ENCODE data around the gene ARHGEF12. TPM values are rescaled to one million over a fixed set of nuclear protein-coding genes. Genes with fewer than 3 reads are reported as not detected.

Gene ARHGEF12
- total and polyA plus RNA-seq, 10 of the 15 experiments (the other 5 are each of a cell fraction or from before 2014, with no cell fraction given), result 2.7 to 40.8 (median 20.9) TPM

DNA sequence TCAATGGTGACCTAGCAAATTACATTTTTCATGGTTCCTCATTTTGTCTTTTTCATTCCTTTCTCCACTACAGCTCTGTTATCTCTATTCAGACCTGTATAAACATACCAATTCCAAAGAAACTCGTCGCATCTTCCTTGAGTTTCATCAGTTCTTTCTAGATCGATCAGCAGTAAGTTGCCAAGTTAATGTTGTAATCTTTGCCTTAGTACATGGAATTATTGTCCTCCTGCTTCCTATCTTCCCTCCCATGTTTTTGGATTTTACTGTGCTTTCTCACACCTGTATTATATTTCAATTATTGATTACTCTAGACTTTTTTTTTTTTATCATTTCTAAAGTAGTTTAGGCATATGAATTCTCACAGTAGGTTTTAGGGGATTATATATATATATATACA lies 105.8 kb downstream of the ARHGEF12 start:
- WGBS (ENCODE audit: insufficient coverage, insufficient replicate concordance, low lambda C conversion rate, missing lambda C conversion rate), result 76% methylated on average over 3 of the region's 3 CpGs
- FAIRE-seq, result peak; percentile 13
- Histone ChIP-seq H3K9ac (ENCODE audit: control insufficient read depth, insufficient read depth, low read length) (no peak overlapping the region), H3K4me2 (ENCODE audit: control insufficient read depth, insufficient read depth) (no peak overlapping the region), H3K9me3 (replicated peaks; ENCODE audit: control insufficient read depth, insufficient read depth, low read length) (no peaks in the 10 kb centered on the region), H3K79me2 (ENCODE audit: control insufficient read depth, insufficient read depth, low read length) (no peaks in the 10 kb centered on the region), H3K36me3 (ENCODE audit: control insufficient read depth in 2 of 2, insufficient read depth in 2 of 2, low read length in 1 of 2) (peaks cover 0 to 17% of the 10 kb centered on the region in 2 experiments; a peak in 2 of 4 replicates), H3K27me3 (replicated peaks in 1 of 2; ENCODE audit: control insufficient read depth in 2 of 2, insufficient read depth in 2 of 2, low read length in 1 of 2) (no peaks in the 10 kb centered on the region), H3K4me1 (ENCODE audit: control insufficient read depth, insufficient read depth, low read length) (no peaks in the 10 kb centered on the region), H4K20me1 (ENCODE audit: control insufficient read depth, insufficient read depth) (no peaks in the 10 kb centered on the region), H2AFZ (ENCODE audit: control insufficient read depth, low read depth, low read length) (no peak overlapping the region), H3K27ac (ENCODE audit: control insufficient read depth, insufficient read depth) (no peak overlapping the region), H3K4me3 (no peak overlapping the region)
- in situ Hi-C loops (cut with MboI) (no loop called here), intact Hi-C loops (cut with micrococcal nuclease; ENCODE audit: unreplicated experiment) (no loop called here)
- SMC1A ChIA-PET (ENCODE audit: uncharacterized antibody, unreplicated experiment), result interaction anchor here (0.8 to 2.6 kb wide), 3 partner anchors 9 to 107 kb away, joined by 3 to 12 read pairs (median 4); partner anchors contain the start of gene ARHGEF12
- no peak for DNase-seq (ENCODE audit: low read depth, low spot score)
- CTCF ChIA-PET, result interaction anchor here (0.9 to 1.3 kb wide), 5 partner anchors 10 to 47 kb away, joined by 3 to 5 read pairs (median 3); no protein-coding TSS in a partner anchor
- no TSS peak for BruUV-seq (replicated peaks)
- RAD21 ChIA-PET (ENCODE audit: unreplicated experiment), result no interaction called here
- TF ChIP-seq CREM (IDR thresholded peaks at IDR 0.05; ENCODE audit: low read depth), result no peak
- no peak for TF ChIP-seq ZSCAN29 (IDR thresholded peaks at IDR 0.05)
- no peak for TF ChIP-seq BCL11A (IDR thresholded peaks at IDR 0.05; ENCODE audit: low read depth, low read length)
- TF ChIP-seq NFIC (IDR thresholded peaks at IDR 0.05; ENCODE audit: low read depth, low read length), result no peak
- TF ChIP-seq ZNF592 (IDR thresholded peaks at IDR 0.05), result no peak
- TF ChIP-seq POLR2AphosphoS2 (IDR thresholded peaks at IDR 0.05; ENCODE audit: low read depth, low read length), result no peak
- TF ChIP-seq MYC (IDR thresholded peaks at IDR 0.05; ENCODE audit: insufficient read depth, insufficient read length, insufficient replicate concordance, low read length, severe bottlenecking), result no peak
- no peak for ATAC-seq
- POLR2A ChIA-PET, result no interaction called here
